Prostate gland (tissue), 2 donors: ENCODE results near the gene COL24A1.

ENCODE experiments used
- POLR2A ChIP-seq: fragments of 450-650 bp; IDR thresholded peaks from one replicate; pipeline ENCODE4 v1.6.1; 2016; ENCODE audit warnings: antibody characterized with exemption, mild to moderate bottlenecking
- POLR2AphosphoS5 ChIP-seq: sonication (generic); formaldehyde crosslinking; IDR thresholded peaks from one replicate; pipeline ENCODE4 v1.6.1; 2017; ENCODE audit warnings: antibody characterized with exemption
- TF ChIP-seq, protein P1 (sequence below), 4 experiments: fragments of 200-600 bp in 2 of 4; fragments of 450-650 bp in 2 of 4; sonication (generic) in 2 of 4; IDR thresholded peaks; 1 replicate in 3 of 4; 2 replicates in 1 of 4; pipeline ENCODE4 v1.5.1; 2016 to 2019; ENCODE audit warnings: antibody characterized with exemption in 4 of 4, mild to moderate bottlenecking in 2 of 4, moderate library complexity in 2 of 4

- TF ChIP-seq POLR2A: no peak
- TF ChIP-seq POLR2AphosphoS5: no peak
- TF ChIP-seq, protein P1, sequence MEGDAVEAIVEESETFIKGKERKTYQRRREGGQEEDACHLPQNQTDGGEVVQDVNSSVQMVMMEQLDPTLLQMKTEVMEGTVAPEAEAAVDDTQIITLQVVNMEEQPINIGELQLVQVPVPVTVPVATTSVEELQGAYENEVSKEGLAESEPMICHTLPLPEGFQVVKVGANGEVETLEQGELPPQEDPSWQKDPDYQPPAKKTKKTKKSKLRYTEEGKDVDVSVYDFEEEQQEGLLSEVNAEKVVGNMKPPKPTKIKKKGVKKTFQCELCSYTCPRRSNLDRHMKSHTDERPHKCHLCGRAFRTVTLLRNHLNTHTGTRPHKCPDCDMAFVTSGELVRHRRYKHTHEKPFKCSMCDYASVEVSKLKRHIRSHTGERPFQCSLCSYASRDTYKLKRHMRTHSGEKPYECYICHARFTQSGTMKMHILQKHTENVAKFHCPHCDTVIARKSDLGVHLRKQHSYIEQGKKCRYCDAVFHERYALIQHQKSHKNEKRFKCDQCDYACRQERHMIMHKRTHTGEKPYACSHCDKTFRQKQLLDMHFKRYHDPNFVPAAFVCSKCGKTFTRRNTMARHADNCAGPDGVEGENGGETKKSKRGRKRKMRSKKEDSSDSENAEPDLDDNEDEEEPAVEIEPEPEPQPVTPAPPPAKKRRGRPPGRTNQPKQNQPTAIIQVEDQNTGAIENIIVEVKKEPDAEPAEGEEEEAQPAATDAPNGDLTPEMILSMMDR (IDR thresholded peaks at IDR 0.05): no peak
Measured at GRCh38 chr1:85838238-85838637, 318.3 kb downstream of the COL24A1 start.
